Vagina (tissue), 2 donors: ENCODE measurements around the gene NR1H3. TPM values are rescaled to one million over a fixed set of nuclear protein-coding genes. Genes with fewer than 3 reads are reported as not detected.

Experiments used
- DNase-seq, 2 donors: peaks; one replicate each; pipeline ENCODE4 v3.0.0-alpha.2; 2017; ENCODE audit errors: extremely low spot score in 2 of 2
- H3K27ac ChIP-seq: fragments of 200-600 bp; sonication (generic); one replicate; pipeline ENCODE4 v1.5.1; 2019
- H3K27me3 ChIP-seq: fragments of 200-600 bp; sonication (generic); one replicate; pipeline ENCODE4 v1.5.1; 2019
- H3K36me3 ChIP-seq, 2 donors: fragments of 200-600 bp; sonication (generic); one replicate each; pipeline ENCODE4 v1.5.1; 2017 to 2019
- H3K4me1 ChIP-seq: fragments of 200-600 bp; sonication (generic); one replicate; pipeline ENCODE4 v1.5.1; 2019
- H3K4me3 ChIP-seq, 2 donors: fragments of 200-600 bp; sonication (generic); 1 replicate in 1 of 2; 2 replicates in 1 of 2; pipeline ENCODE4 v1.5.1; 2016 to 2019
- H3K9me3 ChIP-seq: fragments of 200-600 bp; sonication (generic); one replicate; pipeline ENCODE4 v1.5.1; 2019
- CTCF ChIP-seq, 3 experiments: fragments of 450-650 bp in 2 of 3; fragments of 200-600 bp in 1 of 3; sonication (generic) in 1 of 3; IDR thresholded peaks; one replicate each; pipeline ENCODE4 v1.5.1; 2017 to 2019; ENCODE audit warnings: antibody characterized with exemption in 3 of 3, mild to moderate bottlenecking in 2 of 3, moderate library complexity in 2 of 3
- POLR2A ChIP-seq, 2 donors: fragments of 450-650 bp; IDR thresholded peaks; one replicate each; pipeline ENCODE4 v1.6.1; 2017; ENCODE audit warnings: antibody characterized with exemption in 2 of 2, mild to moderate bottlenecking in 2 of 2, moderate library complexity in 2 of 2
- POLR2AphosphoS5 ChIP-seq, 2 donors: sonication (generic); formaldehyde crosslinking; IDR thresholded peaks; one replicate each; pipeline ENCODE4 v1.9.0; 2017; ENCODE audit warnings: antibody characterized with exemption in 2 of 2, mild to moderate bottlenecking in 2 of 2, low read depth in 1 of 2; ENCODE audit not compliant: insufficient read depth in 1 of 2
- intact Hi-C: fragments of 100-400 bp; cut with DNase I; formaldehyde crosslinking; loops from one replicate; pipeline ENCODE4 v1.15.1; 2023
- total RNA-seq: library from RNA; depleted of rRNA; stranded (reverse); fragments of >200 nt; gene quantifications from one replicate; pipeline ENCODE4 v1.2.3, GENCODE V29; 2016

The NR1H3 gene
- total RNA-seq, 1 donor from 2014 or later = 60.9 TPM

GRCh38 chr11:47254386-47254785 is 3.4 kb upstream of the NR1H3 start:
- intact Hi-C loops = no loop called here
- Histone ChIP-seq H3K27me3 (no peaks in the 10 kb centered on the region), H3K4me3 (peak overlapping the region in 1 of 2 donors; percentile 37), H3K9me3 (no peaks in the 10 kb centered on the region), H3K27ac (peak overlapping the region; percentile 85), H3K36me3 (no peaks in the 10 kb centered on the region), H3K4me1 (peaks cover 62% of the 10 kb centered on the region)
- no peak for DNase-seq
- TF ChIP-seq CTCF (IDR thresholded peaks at IDR 0.05) = no peak
- peak in 1 of 2 donors; percentile 8 for TF ChIP-seq POLR2A (IDR thresholded peaks at IDR 0.05)

- no peak for DNase-seq
- intact Hi-C loops = loop anchor here (5.0 kb wide), 2 partner anchors 39 to 79 kb away; partner anchors contain the start of gene ARFGAP2
- no peak overlapping the region for H3K4me3 ChIP-seq
- H3K27ac ChIP-seq = peak overlapping the region; percentile 85
- TF ChIP-seq POLR2AphosphoS5 (IDR thresholded peaks at IDR 0.05; ENCODE audit: insufficient read depth in 1 of 2, low read depth in 1 of 2) = no peak
- no peak for TF ChIP-seq CTCF (IDR thresholded peaks at IDR 0.05)
- TF ChIP-seq POLR2A (IDR thresholded peaks at IDR 0.05) = no peak
- H3K27me3 ChIP-seq = no peaks in the 10 kb centered on the region
- no peaks in the 10 kb centered on the region for H3K36me3 ChIP-seq
- H3K9me3 ChIP-seq = no peaks in the 10 kb centered on the region
- H3K4me1 ChIP-seq = peaks cover 68% of the 10 kb centered on the region
These were observed 1.4 kb upstream of the NR1H3 start for GRCh38 chr11:47256374-47256773.

- no peak for TF ChIP-seq POLR2AphosphoS5 (IDR thresholded peaks at IDR 0.05; ENCODE audit: insufficient read depth in 1 of 2, low read depth in 1 of 2)
- H3K36me3 ChIP-seq = peaks cover 0 to 4% of the 10 kb centered on the region in 2 donors
- no peak for DNase-seq
- H3K27ac ChIP-seq = peak overlapping the region; percentile 85
- no peaks in the 10 kb centered on the region for H3K27me3 ChIP-seq
- intact Hi-C loops = loop anchor here (5.0 kb wide), 2 partner anchors 40 to 80 kb away; partner anchors contain the start of gene ARFGAP2
- H3K4me3 ChIP-seq = peak overlapping the region; percentile 36 to 42
- H3K9me3 ChIP-seq = no peaks in the 10 kb centered on the region
- peaks cover 68% of the 10 kb centered on the region for H3K4me1 ChIP-seq
These were observed 649 bp upstream of the NR1H3 start for GRCh38 chr11:47257177-47257516.

- Histone ChIP-seq H3K27ac (peak overlapping the region; percentile 85), H3K4me1 (peaks cover 66% of the 10 kb centered on the region), H3K27me3 (no peaks in the 10 kb centered on the region), H3K9me3 (no peaks in the 10 kb centered on the region), H3K36me3 (peaks cover 0 to 4% of the 10 kb centered on the region in 2 donors), H3K4me3 (peak overlapping the region; percentile 36 to 42)
- no peak for TF ChIP-seq POLR2A (IDR thresholded peaks at IDR 0.05)
- TF ChIP-seq CTCF (IDR thresholded peaks at IDR 0.05) = peak in 1 of 3 experiments; percentile 11
- DNase-seq = no peak
- intact Hi-C loops = loop anchor here (5.0 kb wide), 2 partner anchors 41 to 81 kb away; partner anchors contain the start of gene ARFGAP2
These were observed 614 bp downstream of the NR1H3 start for GRCh38 chr11:47258317-47258902.

GRCh38 chr11:47259232-47259977 is 1.6 kb downstream of the NR1H3 start:
- no peak overlapping the region for H3K4me3 ChIP-seq
- TF ChIP-seq POLR2A (IDR thresholded peaks at IDR 0.05) (no peak), CTCF (IDR thresholded peaks at IDR 0.05) (peak in 1 of 3 experiments; percentile 35)
- no peaks in the 10 kb centered on the region for H3K27me3 ChIP-seq
- peaks cover 63% of the 10 kb centered on the region for H3K4me1 ChIP-seq
- no peak for DNase-seq
- peak overlapping the region; percentile 85 for H3K27ac ChIP-seq
- intact Hi-C loops = loop anchor here (5.0 kb wide), 2 partner anchors 42 to 82 kb away; partner anchors contain the start of gene ARFGAP2
- H3K36me3 ChIP-seq = peaks cover 0 to 4% of the 10 kb centered on the region in 2 donors
- H3K9me3 ChIP-seq = no peaks in the 10 kb centered on the region
